Lung (tissue), 12 donors: Measurements from ENCODE around the gene STAT5B. TPM values are rescaled to one million over a fixed set of nuclear protein-coding genes. Genes with fewer than 3 reads are reported as not detected.

Source experiments
- ATAC-seq: fragments of 200-7000 bp; cut with Tn5 transposase; one replicate; pipeline ENCODE4 v1.9.1; 2020; ENCODE audit warnings: moderate number of reproducible peaks; ENCODE audit not compliant: insufficient read depth, low FRiP score
- DNase-seq, 3 donors: peaks; one replicate each; pipeline ENCODE4 v3.0.0-alpha.2; 2013 to 2017
- H3K27ac ChIP-seq, 2 donors: one replicate each; pipeline ENCODE4 v1.5.1; 2013; ENCODE audit warnings: mild to moderate bottlenecking in 2 of 2, moderate library complexity in 2 of 2, control low read depth in 1 of 2, inconsistent platforms in 1 of 2, low read depth in 1 of 2, low read length in 1 of 2
- H3K27me3 ChIP-seq, 3 donors: one replicate each; pipeline ENCODE4 v1.5.1; 2013; ENCODE audit warnings: low read length in 2 of 3; ENCODE audit not compliant: control insufficient read depth in 3 of 3, insufficient read depth in 3 of 3
- H3K36me3 ChIP-seq, 4 donors: one replicate each; pipeline ENCODE4 v1.5.1; 2013; ENCODE audit warnings: low read length in 4 of 4, mild to moderate bottlenecking in 1 of 4, moderate library complexity in 1 of 4; ENCODE audit not compliant: control insufficient read depth in 4 of 4, insufficient read depth in 4 of 4
- H3K4me1 ChIP-seq, 5 donors: one replicate each; pipeline ENCODE4 v1.5.1; 2013; ENCODE audit warnings: low read length in 5 of 5, mild to moderate bottlenecking in 2 of 5, moderate library complexity in 1 of 5; ENCODE audit not compliant: control insufficient read depth in 5 of 5, insufficient read depth in 5 of 5
- H3K4me3 ChIP-seq: one replicate; pipeline ENCODE4 v1.5.1; 2013; ENCODE audit warnings: mild to moderate bottlenecking, control low read depth, moderate library complexity
- H3K9ac ChIP-seq, 2 donors: one replicate each; pipeline ENCODE4 v1.5.1; 2013; ENCODE audit warnings: low read length in 2 of 2, control low read depth in 1 of 2; ENCODE audit not compliant: insufficient read depth in 1 of 2
- H3K9me3 ChIP-seq, 4 donors: one replicate each; pipeline ENCODE4 v1.5.1; 2013; ENCODE audit warnings: low read length in 3 of 4, mild to moderate bottlenecking in 1 of 4, moderate library complexity in 1 of 4; ENCODE audit not compliant: control insufficient read depth in 4 of 4, insufficient read depth in 3 of 4
- CTCF ChIP-seq: IDR thresholded peaks from 2 replicates; pipeline ENCODE4 v1.5.1; 2012; ENCODE audit warnings: mild to moderate bottlenecking; ENCODE audit errors: control extremely low read depth, extremely low read depth
- WGBS, 2 donors: extraction: QIAGEN DNeasy Blood & Tissue Kit; methylation state at CpG; one replicate each; pipeline ENCODE4 v1.1.7; 2013; 5-methylcytosine and 5-hydroxymethylcytosine counted together
- polyA plus RNA-seq, 2 donors: library from polyadenylated mRNA; stranded (reverse); fragments of 200-250 nt; gene quantifications; one replicate each; pipeline ENCODE4 v1.2.1, GENCODE V29; 2013
- total RNA-seq, 2 donors: library from RNA; depleted of rRNA in 1 of 2; stranded (reverse); fragments of >200 nt in 1 of 2; gene quantifications; one replicate each; pipeline ENCODE4 v1.2.1, GENCODE V29; 2014 to 2021
- donor health status: control.
- donor health status: control.
- donor health status: Bipolar disorder and iron deficiency.
- donor health status: healthy.
- donor health status: DM: yes; HTN: yes; CAD: no.

The STAT5B gene
- total and polyA plus RNA-seq, 4 donors, result 23.3 to 53.6 (median 48.1) TPM

- Histone ChIP-seq H3K4me1 (peaks cover 0 to 19% (median 8%) of the 10 kb centered on the region in 5 donors), H3K27ac (peak overlapping the region in 1 of 2 donors; percentile 22), H3K36me3 (peaks cover 24 to 50% (median 35%) of the 10 kb centered on the region in 4 donors), H3K27me3 (no peaks in the 10 kb centered on the region), H3K4me3 (no peak overlapping the region), H3K9ac (no peak overlapping the region), H3K9me3 (no peaks in the 10 kb centered on the region)
- no peak for DNase-seq
- 79 to 83% methylated on average over 4 of the region's 4 CpGs for WGBS, 2 donors
- no peak for ATAC-seq
- TF ChIP-seq CTCF, result no peak
Observed at GRCh38 chr17:42316755-42317154, 40.6 kb upstream of the STAT5B start.

- Histone ChIP-seq H3K9me3 (no peaks in the 10 kb centered on the region), H3K9ac (no peak overlapping the region), H3K36me3 (peaks cover 22 to 50% (median 30%) of the 10 kb centered on the region in 4 donors), H3K27me3 (no peaks in the 10 kb centered on the region), H3K27ac (peak overlapping the region in 1 of 2 donors; percentile 57), H3K4me1 (peaks cover 0 to 25% (median 19%) of the 10 kb centered on the region in 5 donors), H3K4me3 (no peak overlapping the region)
- TF ChIP-seq CTCF, result no peak
- ATAC-seq (no peak), DNase-seq (no peak)
- WGBS, 2 donors, result 56 to 78% methylated on average over 10 of the region's 10 CpGs
Observed at GRCh38 chr17:42315402-42316156, 39.4 kb upstream of the STAT5B start.

GRCh38 chr17:42313773-42314566 lies 37.8 kb upstream of the STAT5B start:
- WGBS, 2 donors, result 76 to 82% methylated on average over 14 of the region's 14 CpGs
- TF ChIP-seq CTCF, result no peak
- Histone ChIP-seq H3K9me3 (no peaks in the 10 kb centered on the region), H3K9ac (no peak overlapping the region), H3K4me1 (peaks cover 0 to 34% (median 24%) of the 10 kb centered on the region in 5 donors), H3K36me3 (peaks cover 18 to 59% (median 28%) of the 10 kb centered on the region in 4 donors), H3K27me3 (no peaks in the 10 kb centered on the region), H3K27ac (peak overlapping the region in 1 of 2 donors; percentile 73), H3K4me3 (no peak overlapping the region)
- ATAC-seq (no peak), DNase-seq (no peak)
